NCI-H128 (cell line): ENCODE results near the gene RRP1B.

Source experiments
- DNase-seq: peaks from one replicate; lab custom pipeline; 2025; ENCODE audit not compliant: unreplicated experiment; lab: John Stamatoyannopoulos, UW

The RRP1B gene

DNA sequence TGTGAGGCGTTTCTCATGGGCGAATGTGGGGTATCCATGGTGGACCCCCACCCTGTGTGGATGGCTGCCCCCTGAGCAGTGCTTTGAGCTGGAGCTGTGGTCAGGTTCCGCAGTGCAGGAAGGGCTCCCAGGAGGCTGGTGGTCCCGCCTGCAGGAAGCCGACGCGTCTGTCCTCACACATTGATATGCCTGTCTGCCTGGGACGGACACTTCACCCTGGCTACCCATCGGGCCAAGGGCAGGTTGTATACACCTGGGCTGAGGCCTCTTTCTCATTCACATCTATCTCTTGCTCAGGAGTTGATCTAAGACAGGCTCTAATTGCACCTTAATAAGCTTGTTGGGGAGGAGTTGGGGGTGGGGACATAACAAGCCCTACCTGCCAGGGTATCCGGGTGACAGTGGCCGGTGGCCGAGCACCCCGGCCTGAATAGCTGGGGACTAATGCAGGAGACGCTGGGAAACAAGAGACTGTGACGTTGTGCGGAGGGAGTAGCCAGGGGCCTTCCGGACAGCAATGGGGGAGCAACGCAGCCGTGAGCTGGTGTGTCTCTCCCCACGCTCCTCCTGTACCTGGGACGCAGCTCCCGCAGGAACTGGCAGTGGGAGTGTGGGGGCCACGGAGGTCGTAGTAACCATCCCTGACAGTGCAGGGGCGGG lies 81.3 kb downstream of the RRP1B start:
- no peak for DNase-seq

DNA sequence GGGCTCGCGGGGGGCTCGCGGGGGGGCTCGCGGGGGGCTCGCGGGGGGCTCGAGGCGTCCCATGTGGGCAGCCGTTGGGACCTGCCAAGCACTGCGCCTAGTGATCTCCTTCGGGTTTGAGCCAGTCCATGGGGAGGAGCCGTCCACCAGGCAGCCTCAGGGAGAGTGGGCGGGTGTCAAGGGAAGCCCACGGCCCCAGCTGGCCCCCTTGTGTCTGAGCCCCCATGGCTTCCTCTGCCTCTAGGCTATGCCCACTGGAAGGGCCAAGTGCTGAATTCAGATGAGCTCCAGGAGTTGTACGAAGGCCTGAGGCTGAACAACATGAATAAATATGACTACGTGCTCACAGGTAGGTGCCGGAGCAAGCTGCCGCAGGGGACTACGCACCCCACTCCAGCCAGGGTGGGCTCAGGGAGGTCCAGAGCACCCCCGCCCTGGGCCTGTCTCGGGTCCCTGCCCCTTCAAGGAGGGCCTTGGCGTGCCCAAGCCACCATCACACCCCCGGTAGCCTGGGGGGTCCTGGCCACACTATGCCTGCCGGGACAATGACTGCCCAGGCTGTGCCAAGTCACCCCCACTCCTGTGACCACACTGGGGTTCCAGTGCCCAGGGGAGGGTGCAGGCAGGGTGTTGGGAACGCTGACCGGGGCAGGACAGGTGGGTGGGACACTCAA lies 82.2 kb downstream of the RRP1B start:
- no peak for DNase-seq

DNA sequence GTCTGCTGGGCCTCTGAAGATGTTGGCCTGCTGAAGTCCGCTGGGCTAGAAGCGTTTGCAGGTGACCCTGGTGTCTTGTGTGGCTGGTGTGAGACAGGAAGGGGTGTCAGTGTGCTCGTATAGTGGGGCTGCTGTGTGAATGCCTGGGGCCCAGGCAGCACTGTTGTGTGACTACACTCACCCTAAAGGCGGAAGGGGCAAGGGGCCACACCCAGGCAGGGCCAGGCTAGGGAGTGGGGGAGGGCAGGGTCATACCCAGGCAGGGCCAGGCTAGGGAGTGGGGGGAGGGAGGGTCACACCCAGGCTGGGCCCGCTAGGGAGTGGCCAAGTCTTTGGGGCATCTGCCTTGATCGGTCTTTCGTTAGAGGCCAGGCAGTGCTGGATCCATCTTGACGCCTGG lies 84.6 kb downstream of the RRP1B start:
- DNase-seq, result no peak

DNA sequence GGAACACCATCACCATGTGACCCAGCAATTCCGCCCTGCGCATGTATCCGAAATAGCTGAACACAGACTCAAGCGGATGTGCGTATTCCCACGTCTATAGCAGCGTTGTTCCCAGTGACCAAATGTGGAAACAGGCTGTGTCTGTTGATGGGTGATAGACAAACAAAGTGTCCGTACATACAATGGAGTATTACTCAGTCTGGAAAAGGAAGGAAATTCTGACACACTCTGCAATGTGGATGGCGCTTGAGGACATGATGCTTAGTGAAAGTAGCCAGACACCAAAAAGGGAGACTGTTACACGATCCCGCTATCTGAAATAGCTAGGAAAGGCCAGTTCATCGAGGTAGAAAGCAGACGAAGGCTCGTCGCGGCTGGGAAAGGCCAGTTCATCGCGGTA lies 85.4 kb downstream of the RRP1B start:
- no peak for DNase-seq
